PC-9 (cell line): Measurements from ENCODE around the gene NKX2-8. TPM values are rescaled to one million over a fixed set of nuclear protein-coding genes. Genes with fewer than 3 reads are reported as not detected.
"Not testable (repeated sequence)": the region's sequence is repeated elsewhere in the genome, so short reads cannot be mapped to it uniquely, and the experiment has no call there.

Experiments used
- BruUV-seq: library from RNA; stranded (reverse); fragments of 400-500 nt; replicated peaks from 2 replicates; lab custom pipeline; 2021; lab: Mats Ljungman, UMichigan
- CTCF ChIA-PET: fragments of 300-600 bp; sonication (Branson Sonifier 250); formaldehyde crosslinking; loops from one replicate; lab custom pipeline; 2022; ENCODE audit warnings: antibody characterized with exemption; lab: Charles Lee
- POLR2A ChIA-PET: fragments of 300-600 bp; sonication (Branson Sonifier 250); formaldehyde crosslinking; loops from one replicate; lab custom pipeline; 2022; ENCODE audit warnings: antibody characterized with exemption; ENCODE audit not compliant: unreplicated experiment; lab: Charles Lee
- DNase-seq, 2 experiments: peaks; one replicate each; pipeline versions ENCODE4 v3.0.0 to v3.0.0-alpha.2; 2015 to 2022; ENCODE audit warnings: mixed read lengths in 1 of 2
- H2AFZ ChIP-seq: fragments of 200-600 bp; sonication (generic); 2 replicates; pipeline ENCODE4 v1.8.1; 2017; ENCODE audit warnings: antibody characterized with exemption
- H3F3A ChIP-seq: fragments of 200-600 bp; sonication (generic); 2 replicates; pipeline ENCODE4 v1.8.1; 2017; ENCODE audit warnings: antibody characterized with exemption, mild to moderate bottlenecking, low read depth; ENCODE audit not compliant: insufficient read depth
- H3K27ac ChIP-seq: fragments of 200-600 bp; sonication (generic); 2 replicates; pipeline ENCODE4 v1.6.1; 2016; ENCODE audit warnings: mixed run types
- H3K27me3 ChIP-seq: fragments of 200-600 bp; sonication (generic); 2 replicates; pipeline ENCODE4 v1.6.1; 2016; ENCODE audit warnings: low read depth, mixed run types; ENCODE audit not compliant: insufficient read depth
- H3K36me3 ChIP-seq: fragments of 200-600 bp; sonication (generic); 2 replicates; pipeline ENCODE4 v1.6.1; 2016; ENCODE audit warnings: low read depth, mixed run types
- H3K4me1 ChIP-seq: fragments of 200-600 bp; sonication (generic); replicated peaks from 2 replicates; pipeline ENCODE4 v1.6.1; 2016; ENCODE audit warnings: mixed run types; ENCODE audit not compliant: insufficient read depth
- H3K4me2 ChIP-seq: fragments of 200-600 bp; sonication (generic); 2 replicates; pipeline ENCODE4 v1.6.1; 2017; ENCODE audit warnings: mixed run types
- H3K4me3 ChIP-seq: fragments of 200-600 bp; sonication (generic); 2 replicates; pipeline ENCODE4 v1.6.1; 2016; ENCODE audit warnings: mixed run types
- H3K79me2 ChIP-seq: fragments of 200-600 bp; sonication (generic); 2 replicates; pipeline ENCODE4 v1.6.1; 2017; ENCODE audit warnings: low read depth, mixed run types
- H3K9me2 ChIP-seq: fragments of 200-600 bp; sonication (generic); 2 replicates; pipeline ENCODE4 v1.8.1; 2017; ENCODE audit warnings: mild to moderate bottlenecking; ENCODE audit not compliant: insufficient read depth
- H3K9me3 ChIP-seq: fragments of 200-600 bp; sonication (generic); 2 replicates; pipeline ENCODE4 v1.8.1; 2016; ENCODE audit warnings: low read depth; ENCODE audit not compliant: insufficient read depth
- H4K20me1 ChIP-seq: fragments of 200-600 bp; sonication (generic); 2 replicates; pipeline ENCODE4 v1.8.1; 2017; ENCODE audit not compliant: insufficient read depth
- CTCF ChIP-seq: fragments of 200-600 bp; sonication (generic); conservative IDR thresholded peaks from 2 replicates; pipeline ENCODE4 v1.6.1; 2017; ENCODE audit warnings: mixed run types, antibody characterized with exemption, mild to moderate bottlenecking, moderate library complexity
- EZH2 ChIP-seq: fragments of 200-600 bp; sonication (generic); IDR thresholded peaks from 2 replicates; pipeline ENCODE4 v1.8.0; 2017; ENCODE audit warnings: antibody characterized with exemption, low read depth
- intact Hi-C: fragments of 100-400 bp; cut with micrococcal nuclease; formaldehyde crosslinking; loops from one replicate; pipeline ENCODE4 v1.10.0; 2022; ENCODE audit not compliant: unreplicated experiment
- total RNA-seq: library from RNA; stranded (reverse); gene quantifications from 2 replicates; pipeline ENCODE4 v1.2.3, GENCODE V29; 2021

NKX2-8 gene
- total RNA-seq, 1 experiment from 2014 or later, result 1.1 TPM

- H4K20me1 ChIP-seq, result no peaks in the 10 kb centered on the region
- no peaks in the 10 kb centered on the region for H3K27me3 ChIP-seq
- no TSS peak for BruUV-seq
- DNase-seq, result no peak
- H3K79me2 ChIP-seq, result no peaks in the 10 kb centered on the region
- no peaks in the 10 kb centered on the region for H3K4me1 ChIP-seq
- no peak overlapping the region for H3K4me2 ChIP-seq
- intact Hi-C loops, result loop anchor here (5.0 kb wide), 1 partner anchor 391 kb away; no protein-coding TSS in a partner anchor
- POLR2A ChIA-PET, result no interaction called here
- H3F3A ChIP-seq, result no peaks in the 10 kb centered on the region
- CTCF ChIA-PET, result no interaction called here
- no peaks in the 10 kb centered on the region for H3K36me3 ChIP-seq
- no peaks in the 10 kb centered on the region for H3K9me2 ChIP-seq
- H3K4me3 ChIP-seq, result no peak overlapping the region
- TF ChIP-seq CTCF, result no peak
- no peak for TF ChIP-seq EZH2
- no peak overlapping the region for H3K27ac ChIP-seq
- H2AFZ ChIP-seq, result no peak overlapping the region
- no peaks in the 10 kb centered on the region for H3K9me3 ChIP-seq
Measured at GRCh38 chr14:36550899-36551298, 31.5 kb downstream of the NKX2-8 start.

GRCh38 chr14:36544280-36544679, 38.1 kb downstream of the NKX2-8 start:
- CTCF ChIA-PET, result interaction anchor here (1.5 kb wide), 1 partner anchor 19 kb away, joined by 3 read pairs; no protein-coding TSS in a partner anchor
- H2AFZ ChIP-seq, POLR2A ChIA-PET: not testable (repeated sequence)

GRCh38 chr14:36538051-36538450, 44.4 kb downstream of the NKX2-8 start:
- no peak for DNase-seq
- intact Hi-C loops, result no loop called here
- Histone ChIP-seq H3K9me3 (no peaks in the 10 kb centered on the region), H3K27me3 (no peaks in the 10 kb centered on the region), H3K79me2 (no peaks in the 10 kb centered on the region), H3F3A (no peaks in the 10 kb centered on the region), H4K20me1 (no peaks in the 10 kb centered on the region), H2AFZ (no peak overlapping the region), H3K4me3 (no peak overlapping the region), H3K4me2 (no peak overlapping the region), H3K36me3 (no peaks in the 10 kb centered on the region), H3K27ac (no peak overlapping the region), H3K4me1 (no peaks in the 10 kb centered on the region), H3K9me2 (no peaks in the 10 kb centered on the region)
- ChIA-PET CTCF (no interaction called here), POLR2A (interaction anchor here (0.6 kb wide), 1 partner anchor 442 kb away, joined by 3 read pairs; no protein-coding TSS in a partner anchor)
- TF ChIP-seq EZH2 (no peak), CTCF (no peak)
- BruUV-seq, result no TSS peak

More at GRCh38 chr14:36544280-36544679, 38.1 kb downstream of the NKX2-8 start:
- H3K79me2 ChIP-seq, H3K36me3 ChIP-seq, DNase-seq, H3K4me3 ChIP-seq, intact Hi-C loops, H3K4me1 ChIP-seq, H3K9me2 ChIP-seq, H3K27me3 ChIP-seq, H3K27ac ChIP-seq, H3K4me2 ChIP-seq, H3F3A ChIP-seq, H3K9me3 ChIP-seq, H4K20me1 ChIP-seq, BruUV-seq: not testable (repeated sequence)

Other genes with a start within 250 kb of the NKX2-8 start
- gene NKX2-1, start 62.4 kb downstream of the NKX2-8 start, total RNA-seq, result not detected in 2 replicates
- 7.6 and 8.5 TPM in 2 replicates for gene PAX9, start 79.2 kb upstream of the NKX2-8 start, total RNA-seq